IPS-20b (cell line): ENCODE data around the gene PSMD14.
"Not testable (repeated sequence)": the region's sequence is repeated elsewhere in the genome, so short reads cannot be mapped to it uniquely, and the experiment has no call there.

Experiments used
- H3K27ac ChIP-seq: one replicate; pipeline ENCODE4 v1.5.1; 2013; ENCODE audit warnings: low read length
- H3K27me3 ChIP-seq: 2 replicates; pipeline ENCODE4 v1.6.1; 2013; ENCODE audit warnings: mild to moderate bottlenecking, low read length, inconsistent platforms; ENCODE audit not compliant: insufficient read depth
- H3K36me3 ChIP-seq: 2 replicates; pipeline ENCODE4 v1.6.1; 2013; ENCODE audit warnings: low read depth, mild to moderate bottlenecking, inconsistent platforms, low read length, moderate library complexity; ENCODE audit not compliant: insufficient read depth
- H3K4me1 ChIP-seq: 2 replicates; pipeline ENCODE4 v1.6.1; 2013; ENCODE audit warnings: mild to moderate bottlenecking, control low read depth, inconsistent platforms, low read length, moderate library complexity; ENCODE audit not compliant: insufficient read depth
- H3K4me3 ChIP-seq: 2 replicates; pipeline ENCODE4 v1.5.1; 2013; ENCODE audit warnings: mild to moderate bottlenecking, low read length, inconsistent platforms
- H3K9ac ChIP-seq: 2 replicates; pipeline ENCODE4 v1.6.1; 2013; ENCODE audit warnings: low read depth, mild to moderate bottlenecking, inconsistent platforms, low read length, moderate library complexity
- H3K9me3 ChIP-seq: 2 replicates; pipeline ENCODE4 v1.6.1; 2013; ENCODE audit warnings: mild to moderate bottlenecking, low read depth, low read length, inconsistent platforms; ENCODE audit not compliant: insufficient read depth

The PSMD14 gene

DNA sequence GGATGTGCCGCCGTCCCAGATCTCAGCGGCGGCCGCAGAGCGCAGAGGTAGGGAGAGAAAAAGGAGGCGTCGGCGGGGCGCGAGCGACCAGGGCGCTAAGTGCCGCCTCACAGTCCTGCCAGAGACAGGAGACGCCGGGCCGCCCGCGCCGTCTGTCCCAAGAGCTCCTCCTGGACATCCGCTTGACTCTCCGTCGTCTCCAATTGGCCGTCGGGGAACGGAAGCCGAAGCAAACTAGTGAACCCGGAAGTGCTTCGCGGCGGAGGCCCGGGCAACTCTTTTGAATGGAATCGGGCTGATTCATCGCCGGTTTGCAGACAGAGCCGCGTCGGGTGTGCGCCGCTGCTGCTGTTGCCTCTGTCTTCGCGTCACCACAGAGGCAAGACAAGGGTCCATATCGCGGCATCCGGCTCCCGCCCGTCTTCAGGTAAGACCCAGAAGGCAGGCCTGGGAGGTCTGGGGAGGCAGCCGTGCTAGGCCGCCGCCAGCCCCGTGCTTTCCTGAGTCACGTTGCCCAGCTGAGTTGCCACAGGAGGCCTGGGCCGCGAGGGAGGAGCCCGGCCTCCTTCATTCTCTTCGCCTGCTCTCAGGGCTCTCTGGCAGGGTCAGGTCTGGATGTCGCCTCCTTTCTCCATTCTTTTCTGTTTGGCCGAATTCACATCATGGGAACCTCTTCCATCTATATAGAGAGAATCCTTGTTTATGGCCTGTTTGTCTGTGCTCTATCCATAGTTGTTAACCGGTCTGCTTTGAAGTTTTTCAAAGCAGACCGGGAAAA, at the start of gene PSMD14:
Gene PSMD14 (plus strand): TSS at position 248 of the 778 bp plus-strand sequence. CDS start 10,401 bp downstream, outside the sequence.
- H3K27me3 ChIP-seq: no peaks in the 10 kb centered on the region
- H3K9me3 ChIP-seq: no peaks in the 10 kb centered on the region
- peaks cover 5% of the 10 kb centered on the region for H3K36me3 ChIP-seq
- H3K4me3 ChIP-seq: peak within 1 kb of the TSS; percentile 91
- H3K9ac ChIP-seq: peak within 1 kb of the TSS; percentile 93
- peak within 1 kb of the TSS; percentile 77 for H3K27ac ChIP-seq
- no peaks in the 10 kb centered on the region for H3K4me1 ChIP-seq

DNA sequence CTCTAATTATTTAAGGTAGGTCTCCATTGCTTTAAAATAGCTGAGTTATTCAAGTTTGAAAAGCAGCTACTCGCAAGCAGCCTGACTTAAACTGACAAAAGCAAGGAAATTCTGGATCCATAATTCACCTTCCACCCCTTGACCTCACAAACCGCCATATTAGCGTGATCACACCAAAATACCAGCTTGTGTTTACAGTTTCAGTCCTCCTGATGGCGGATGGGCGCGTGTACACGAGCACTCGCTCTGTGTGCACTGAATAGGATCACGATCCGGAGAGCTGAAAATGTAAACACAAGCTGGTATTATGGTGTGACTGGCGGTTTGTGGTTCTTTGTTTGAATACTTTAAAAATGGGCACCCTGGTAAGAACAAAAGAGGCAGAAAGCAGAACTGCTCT, 42.4 kb upstream of the PSMD14 start:
- no peaks in the 10 kb centered on the region for H3K9me3 ChIP-seq
- H3K27ac ChIP-seq: no peak overlapping the region
- no peaks in the 10 kb centered on the region for H3K4me1 ChIP-seq
- H3K27me3 ChIP-seq: no peaks in the 10 kb centered on the region
- no peak overlapping the region for H3K4me3 ChIP-seq
- no peaks in the 10 kb centered on the region for H3K36me3 ChIP-seq
- no peak overlapping the region for H3K9ac ChIP-seq

DNA sequence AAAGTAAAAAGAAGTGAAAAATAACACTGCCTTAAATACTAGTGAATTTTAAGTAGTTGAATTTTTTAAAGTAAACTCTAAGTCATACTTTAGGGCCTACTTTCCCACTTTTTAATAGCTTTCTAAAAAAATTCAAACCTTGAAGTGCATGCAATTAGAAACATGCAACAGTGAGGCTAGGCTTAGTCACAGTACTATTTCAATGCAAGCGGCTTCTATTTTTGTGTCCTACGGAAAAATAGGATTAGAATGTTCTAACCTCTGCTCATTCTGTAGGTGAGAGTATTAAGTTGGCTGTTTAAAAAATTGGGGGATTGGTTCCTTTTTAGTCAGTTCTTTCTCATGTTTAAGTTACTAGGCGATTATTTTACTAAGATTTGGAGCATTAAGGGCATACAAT, 39.1 kb upstream of the PSMD14 start:
- Histone ChIP-seq H3K4me3 (no peak overlapping the region), H3K36me3 (no peaks in the 10 kb centered on the region), H3K9me3 (peaks cover 7% of the 10 kb centered on the region; the same call in 1 of the 2 replicates), H3K4me1 (no peaks in the 10 kb centered on the region; the same call in 1 of the 2 replicates), H3K27me3 (no peaks in the 10 kb centered on the region), H3K9ac (no peak overlapping the region), H3K27ac (no peak overlapping the region)

DNA sequence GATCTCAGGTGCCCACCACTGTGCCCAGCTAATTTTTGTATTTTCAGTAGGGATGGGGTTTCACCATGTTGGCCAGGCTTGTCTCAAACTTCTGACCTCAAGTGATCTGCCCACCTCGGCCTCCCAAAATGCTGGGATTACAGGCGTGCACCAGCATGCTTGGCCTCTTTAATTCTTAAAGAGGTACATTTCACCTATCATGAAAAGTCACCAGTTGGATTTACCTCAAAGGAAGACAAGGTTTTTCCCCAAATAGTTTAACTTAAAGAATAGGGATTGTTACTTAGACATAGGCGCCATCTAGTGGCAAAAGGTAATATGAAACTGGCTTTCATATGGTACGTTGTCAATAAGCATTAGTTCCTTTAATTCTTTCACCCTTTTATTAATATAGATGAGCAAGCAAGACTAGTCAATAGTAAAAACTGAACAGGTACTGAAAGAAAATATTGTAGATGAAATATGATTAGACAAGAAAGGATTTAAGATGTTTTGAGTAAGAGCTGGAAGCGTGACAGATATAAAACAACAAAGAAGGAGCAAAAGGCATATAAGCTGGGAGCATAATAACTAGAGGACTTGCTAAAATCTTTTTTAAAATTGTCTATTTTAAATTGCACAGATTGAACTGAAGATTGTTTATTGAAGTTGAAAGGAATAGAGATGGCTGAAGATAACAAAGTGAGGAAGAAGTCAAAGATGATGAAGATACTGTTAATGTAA, 35.0 kb upstream of the PSMD14 start:
- Histone ChIP-seq H3K4me1 (no peaks in the 10 kb centered on the region; the same call in 1 of the 2 replicates), H3K36me3 (no peaks in the 10 kb centered on the region), H3K9me3 (peaks cover 7% of the 10 kb centered on the region; the same call in 1 of the 2 replicates), H3K27ac (no peak overlapping the region), H3K9ac (no peak overlapping the region), H3K4me3 (no peak overlapping the region), H3K27me3 (no peaks in the 10 kb centered on the region)

DNA sequence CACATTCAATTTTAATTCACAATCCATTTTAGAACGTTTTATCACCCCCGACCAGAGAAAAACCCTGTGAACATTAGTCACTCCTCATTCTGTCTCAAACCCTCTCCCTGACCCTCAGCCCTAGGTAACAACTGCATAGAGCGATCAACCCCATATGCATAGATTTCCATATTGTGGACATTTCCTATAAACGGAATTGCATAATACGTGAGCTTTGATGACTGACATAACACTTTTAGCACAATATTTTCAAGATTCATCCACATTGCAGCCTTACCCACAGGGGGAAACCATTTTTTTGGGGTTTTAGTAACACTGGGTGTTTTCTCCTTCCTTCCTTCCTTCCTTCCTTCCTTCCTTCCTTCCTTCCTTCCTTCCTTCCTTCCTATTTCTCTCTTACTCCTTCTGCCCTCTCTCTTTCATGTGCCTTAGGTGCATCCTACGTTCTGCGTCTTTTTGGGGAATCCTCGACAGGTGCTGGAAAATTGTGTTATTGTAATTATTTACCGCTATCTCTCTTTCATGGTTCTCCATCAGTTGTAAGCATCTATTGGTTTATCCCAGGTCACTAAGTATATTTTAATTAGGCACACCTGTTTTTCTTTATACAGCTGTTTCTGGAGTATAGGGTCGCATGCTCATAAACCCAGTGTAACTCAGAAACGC, 29.5 kb upstream of the PSMD14 start:
- H3K27ac ChIP-seq, H3K9ac ChIP-seq, H3K4me3 ChIP-seq: not testable (repeated sequence)

DNA sequence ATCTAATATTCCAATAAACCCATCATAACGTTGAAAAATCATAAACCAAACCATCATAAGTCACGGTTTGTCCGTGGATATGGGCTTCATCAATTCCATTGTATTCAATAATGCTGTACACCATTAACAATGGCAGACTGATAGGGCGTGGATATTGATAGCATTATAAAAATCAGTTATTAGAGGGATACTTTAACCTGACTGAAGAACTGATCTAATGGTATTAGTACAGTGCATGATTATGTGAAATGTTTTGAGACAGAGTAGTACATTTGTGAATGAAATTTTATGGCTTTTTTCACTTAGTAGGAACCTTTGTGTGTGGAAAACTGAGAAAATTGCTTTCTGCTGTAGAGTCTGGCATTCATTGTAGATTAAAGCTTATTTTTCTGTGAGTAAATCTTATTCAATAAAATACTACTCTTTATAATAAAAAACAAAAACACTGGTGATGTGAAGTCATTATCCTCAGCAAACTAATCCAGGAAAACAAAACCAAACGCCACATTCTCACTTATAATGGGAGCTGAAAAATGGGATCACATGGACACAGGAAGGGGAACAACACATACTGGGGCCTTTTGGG, 28.9 kb upstream of the PSMD14 start:
- H3K27me3 ChIP-seq, H3K9ac ChIP-seq, H3K27ac ChIP-seq, H3K4me3 ChIP-seq, H3K4me1 ChIP-seq, H3K36me3 ChIP-seq: not testable (repeated sequence)
- peaks cover 20% of the 10 kb centered on the region for H3K9me3 ChIP-seq

More for the DNA sequence above, 29.5 kb upstream of the PSMD14 start:
- not testable (repeated sequence) for H3K36me3 ChIP-seq, H3K27me3 ChIP-seq, H3K4me1 ChIP-seq
- peaks cover 20% of the 10 kb centered on the region for H3K9me3 ChIP-seq

DNA sequence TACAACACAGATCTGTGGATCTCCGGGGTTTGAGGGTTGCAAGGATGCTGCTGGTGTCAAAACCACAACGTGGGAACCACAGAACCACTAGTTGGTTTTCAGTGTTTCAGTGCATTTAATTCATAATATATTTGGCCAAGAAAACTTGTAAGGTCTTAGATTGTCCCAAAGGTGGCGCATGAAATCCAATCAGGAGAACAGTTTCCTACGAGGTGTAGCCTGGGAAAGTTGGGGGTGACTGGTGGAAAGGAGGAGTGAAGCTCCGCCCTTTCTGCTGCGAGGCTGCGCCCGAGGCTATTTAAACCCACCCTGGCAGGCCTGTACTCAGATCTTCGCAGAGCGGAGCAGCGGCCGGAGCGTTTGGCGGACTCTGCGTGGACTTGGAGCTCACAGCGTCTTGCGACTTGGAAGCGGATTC, 27.3 kb upstream of the PSMD14 start:
- H3K9ac ChIP-seq, H3K4me3 ChIP-seq: not testable (repeated sequence)
- H3K9me3 ChIP-seq: peaks cover 23% of the 10 kb centered on the region

DNA sequence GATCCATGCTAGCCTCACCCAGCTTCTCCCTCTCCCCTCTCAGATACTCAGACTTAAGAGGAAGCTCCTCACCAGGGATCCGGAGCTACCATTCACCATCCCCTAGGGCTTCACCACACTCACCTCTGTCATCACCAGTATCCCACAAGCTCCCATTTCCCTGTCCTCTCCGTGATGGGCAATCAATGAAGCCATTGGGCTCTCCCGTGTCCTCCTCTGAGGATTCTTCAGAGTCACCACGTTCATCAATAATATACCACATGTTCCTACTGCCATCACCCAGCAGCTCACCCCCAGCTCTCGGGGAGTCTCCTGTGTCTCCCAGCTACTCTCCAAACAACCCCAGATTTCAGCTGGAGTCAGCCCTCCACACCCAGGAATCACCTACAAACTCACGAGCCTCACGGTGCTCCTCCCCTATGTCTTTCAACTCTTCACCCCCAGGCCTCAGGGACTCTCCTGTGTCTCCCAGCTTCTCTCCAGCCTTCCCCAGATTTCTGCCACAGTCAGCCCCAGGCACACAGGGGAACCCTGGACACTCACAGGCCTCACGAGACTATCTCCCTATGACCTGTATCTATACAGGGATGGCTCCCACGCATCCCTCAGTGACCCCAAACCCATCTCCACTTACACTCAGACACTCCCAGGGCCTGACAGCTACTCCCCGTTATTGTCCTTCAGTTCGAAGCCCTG, 26.5 kb upstream of the PSMD14 start:
- peaks cover 27% of the 10 kb centered on the region for H3K9me3 ChIP-seq
- not testable (repeated sequence) for H3K27me3 ChIP-seq, H3K4me1 ChIP-seq, H3K9ac ChIP-seq, H3K4me3 ChIP-seq, H3K27ac ChIP-seq, H3K36me3 ChIP-seq

More for the DNA sequence above, 27.3 kb upstream of the PSMD14 start:
- not testable (repeated sequence) for H3K4me1 ChIP-seq, H3K27me3 ChIP-seq, H3K36me3 ChIP-seq, H3K27ac ChIP-seq

DNA sequence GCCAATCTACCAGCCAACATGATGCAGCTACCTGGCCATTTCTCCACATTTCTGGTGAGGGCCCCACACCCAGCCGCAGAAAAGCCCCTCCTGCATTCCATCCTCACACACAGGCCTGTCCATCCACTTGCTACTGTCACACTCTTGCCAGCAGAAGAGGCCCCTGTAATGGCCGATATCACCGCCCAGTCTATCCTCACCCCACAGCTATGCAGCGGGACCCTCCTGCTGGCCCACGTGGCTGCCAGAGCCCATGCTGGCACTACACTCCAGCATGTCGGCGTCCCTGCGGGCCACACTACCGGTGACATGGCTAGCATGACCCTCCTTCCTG, 25.9 kb upstream of the PSMD14 start:
- not testable (repeated sequence) for H3K9ac ChIP-seq, H3K36me3 ChIP-seq, H3K4me3 ChIP-seq, H3K4me1 ChIP-seq, H3K27me3 ChIP-seq, H3K27ac ChIP-seq
- peaks cover 27% of the 10 kb centered on the region for H3K9me3 ChIP-seq

DNA sequence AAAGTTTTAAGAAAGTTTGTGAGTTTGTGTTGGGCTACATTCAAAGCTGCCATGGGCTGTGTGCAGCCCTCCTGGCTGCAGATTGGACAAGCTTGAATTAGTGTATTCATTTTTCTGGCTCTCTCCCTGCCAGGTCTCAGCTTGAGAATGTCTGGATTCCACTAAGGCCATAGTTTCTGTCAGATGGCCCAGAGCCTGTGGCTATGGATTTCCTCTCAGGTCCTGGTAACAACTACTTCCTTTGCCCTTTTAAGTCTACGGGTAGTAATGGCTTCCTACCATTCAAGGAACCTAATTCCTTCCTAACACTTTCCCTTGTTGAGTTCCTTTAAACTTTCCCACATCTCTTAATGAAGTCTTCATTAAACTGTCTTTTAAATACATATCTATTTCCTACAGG, 24.3 kb upstream of the PSMD14 start:
- Histone ChIP-seq H3K4me1 (no peaks in the 10 kb centered on the region), H3K4me3 (no peak overlapping the region), H3K36me3 (no peaks in the 10 kb centered on the region), H3K27me3 (no peaks in the 10 kb centered on the region), H3K27ac (no peak overlapping the region), H3K9me3 (peaks cover 23% of the 10 kb centered on the region), H3K9ac (no peak overlapping the region)

DNA sequence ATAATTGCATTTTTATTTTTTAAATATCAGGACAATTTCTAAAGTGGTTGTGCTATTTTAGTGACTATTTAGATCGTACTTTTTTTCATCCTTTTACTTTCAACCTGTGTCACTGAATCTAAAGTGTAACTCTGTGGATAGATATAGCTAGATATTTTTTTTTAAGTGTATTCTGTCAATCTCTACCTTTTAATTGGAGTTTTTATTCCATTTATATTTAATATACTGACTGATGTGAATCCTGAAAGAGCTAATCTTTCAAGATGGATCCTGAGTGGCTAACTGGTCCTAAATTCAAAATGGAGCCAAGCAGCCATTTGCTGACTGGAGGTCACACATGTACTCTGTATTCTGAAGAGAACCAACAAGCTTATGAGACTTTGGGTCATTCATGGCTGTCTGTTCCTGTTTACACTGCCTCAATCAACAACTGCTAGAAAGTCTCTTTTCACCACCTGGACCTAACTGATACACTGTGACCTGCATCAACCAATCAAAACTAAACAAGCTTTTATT, 4.6 kb upstream of the PSMD14 start:
- no peaks in the 10 kb centered on the region for H3K36me3 ChIP-seq
- H3K9me3 ChIP-seq: no peaks in the 10 kb centered on the region

More for the DNA sequence above, 4.6 kb upstream of the PSMD14 start:
- no peaks in the 10 kb centered on the region for H3K27me3 ChIP-seq
- no peak overlapping the region for H3K9ac ChIP-seq
- H3K27ac ChIP-seq: no peak overlapping the region
- H3K4me3 ChIP-seq: no peak overlapping the region
- H3K4me1 ChIP-seq: no peaks in the 10 kb centered on the region
